HG03095 (cell line): Measurements from ENCODE around the gene SLC5A10.
"Not testable (repeated sequence)": the region's sequence is repeated elsewhere in the genome, so short reads cannot be mapped to it uniquely, and the experiment has no call there.

Experiments
- ATAC-seq: cut with Tn5 transposase; IDR thresholded peaks from one replicate; pipeline ENCODE4 v1.9.1; 2021; ENCODE audit warnings: moderate library complexity; ENCODE audit not compliant: unreplicated experiment

Gene SLC5A10

GRCh38 chr17:18951941-18952842, at the start of gene SLC5A10:
TSS of gene SLC5A10 (plus strand) at chr17:18952165. CDS start at chr17:18952206, 41 bp downstream.
- ATAC-seq, result no peak

GRCh38 chr17:18904482-18904881, 47.5 kb upstream of the SLC5A10 start:
- ATAC-seq, result no peak

- no peak for ATAC-seq
These were observed 46.7 kb upstream of the SLC5A10 start for GRCh38 chr17:18905226-18905625.

GRCh38 chr17:18910326-18910725, 41.6 kb upstream of the SLC5A10 start:
- ATAC-seq, result no peak

GRCh38 chr17:18910881-18911280, 41.1 kb upstream of the SLC5A10 start:
- ATAC-seq, result no peak

GRCh38 chr17:18916816-18917500, 35.0 kb upstream of the SLC5A10 start:
- no peak for ATAC-seq

GRCh38 chr17:18917506-18918032, 34.4 kb upstream of the SLC5A10 start:
- no peak for ATAC-seq

GRCh38 chr17:18919963-18920362, 32.0 kb upstream of the SLC5A10 start:
- ATAC-seq, result no peak

- no peak for ATAC-seq
These were observed 31.0 kb upstream of the SLC5A10 start for GRCh38 chr17:18920911-18921441.

- no peak for ATAC-seq
These were observed 30.5 kb upstream of the SLC5A10 start for GRCh38 chr17:18921485-18921884.

- ATAC-seq, result peak; percentile 66
These were observed 30.0 kb upstream of the SLC5A10 start for GRCh38 chr17:18921912-18922451.

GRCh38 chr17:18922596-18922995, 29.4 kb upstream of the SLC5A10 start:
- not testable (repeated sequence) for ATAC-seq

GRCh38 chr17:18925187-18925586, 26.8 kb upstream of the SLC5A10 start:
- no peak for ATAC-seq

- no peak for ATAC-seq
These were observed 23.3 kb upstream of the SLC5A10 start for GRCh38 chr17:18928628-18929125.

- ATAC-seq, result no peak
These were observed 19.5 kb upstream of the SLC5A10 start for GRCh38 chr17:18932360-18933055.

GRCh38 chr17:18933102-18934058, 18.6 kb upstream of the SLC5A10 start:
- no peak for ATAC-seq

GRCh38 chr17:18937981-18938691, 13.8 kb upstream of the SLC5A10 start:
- no peak for ATAC-seq

GRCh38 chr17:18938692-18939023, 13.3 kb upstream of the SLC5A10 start:
- no peak for ATAC-seq

- no peak for ATAC-seq
These were observed 7.3 kb upstream of the SLC5A10 start for GRCh38 chr17:18944646-18945045.
